NOMO-1 treated with DMSO at 0.1 percent for 48 hours (cell line): ENCODE results near the gene ADM5.
"Not testable (repeated sequence)": the region's sequence is repeated elsewhere in the genome, so short reads cannot be mapped to it uniquely, and the experiment has no call there.

Experiments
- DNase-seq: peaks from one replicate; lab custom pipeline; 2025; ENCODE audit not compliant: unreplicated experiment; lab: John Stamatoyannopoulos, UW

ADM5 gene

DNA sequence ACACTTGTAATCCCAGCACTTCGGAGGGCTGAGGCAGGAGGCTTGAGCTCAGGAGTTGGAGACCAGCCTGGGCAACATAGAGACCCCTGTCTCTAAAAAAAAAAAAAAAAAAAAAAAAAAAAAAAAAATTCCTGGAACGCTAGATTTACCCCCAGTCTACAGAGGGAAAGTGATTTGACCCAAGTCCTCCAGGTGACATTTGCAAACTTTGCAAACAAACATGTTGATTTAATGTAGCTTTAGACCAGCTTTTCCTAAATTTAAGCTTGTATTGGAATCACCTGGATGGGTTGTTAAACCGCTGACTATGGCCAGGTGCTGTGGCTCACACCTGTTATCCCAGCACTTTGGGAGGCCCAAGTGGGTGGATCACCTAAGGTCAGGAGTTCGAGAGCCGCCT is 10.0 kb downstream of the ADM5 start:
- DNase-seq = no peak

- no peak for DNase-seq
Observed at GRCh38 chr19:49700563-49700962, 11.2 kb downstream of the ADM5 start.

- no peak for DNase-seq
Observed at GRCh38 chr19:49701271-49701786, 11.9 kb downstream of the ADM5 start.

DNA sequence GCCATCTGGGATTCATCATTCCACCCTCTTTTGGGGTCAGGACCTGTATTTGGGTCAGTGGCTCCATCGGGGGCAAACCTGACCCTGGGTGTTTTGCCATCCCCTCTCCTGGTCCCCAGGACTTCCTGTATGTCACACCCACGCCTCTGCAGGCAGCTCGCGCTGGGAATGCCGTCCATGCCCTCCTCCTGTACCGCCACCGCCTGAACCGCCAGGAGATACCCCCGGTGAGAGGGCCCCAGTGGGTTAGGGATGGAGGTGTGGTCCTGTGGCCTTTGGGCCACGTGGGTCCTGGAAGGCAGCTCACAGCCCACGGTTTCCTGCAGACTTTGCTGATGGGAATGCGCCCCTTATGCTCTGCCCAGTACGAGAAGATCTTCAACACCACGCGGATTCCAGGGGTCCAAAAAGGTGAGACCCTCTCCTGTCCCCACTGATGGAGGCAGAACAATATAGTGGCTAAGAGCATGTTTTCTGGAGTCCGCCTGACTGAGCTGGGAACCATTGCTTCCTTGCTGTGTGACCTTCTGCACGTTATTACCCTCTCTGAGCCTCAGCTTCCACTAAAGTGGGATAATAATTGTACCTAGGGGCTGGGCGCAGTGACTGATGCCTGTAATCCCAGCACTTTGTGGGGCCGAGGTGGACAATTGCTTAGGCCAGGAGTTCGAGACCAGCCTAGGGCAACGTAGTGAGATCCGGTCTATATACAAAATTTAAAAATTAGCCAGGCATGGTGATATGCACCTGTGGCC is 15.7 kb downstream of the ADM5 start:
- no peak for DNase-seq

GRCh38 chr19:49705919-49706318 is 16.5 kb downstream of the ADM5 start:
- DNase-seq = no peak

DNA sequence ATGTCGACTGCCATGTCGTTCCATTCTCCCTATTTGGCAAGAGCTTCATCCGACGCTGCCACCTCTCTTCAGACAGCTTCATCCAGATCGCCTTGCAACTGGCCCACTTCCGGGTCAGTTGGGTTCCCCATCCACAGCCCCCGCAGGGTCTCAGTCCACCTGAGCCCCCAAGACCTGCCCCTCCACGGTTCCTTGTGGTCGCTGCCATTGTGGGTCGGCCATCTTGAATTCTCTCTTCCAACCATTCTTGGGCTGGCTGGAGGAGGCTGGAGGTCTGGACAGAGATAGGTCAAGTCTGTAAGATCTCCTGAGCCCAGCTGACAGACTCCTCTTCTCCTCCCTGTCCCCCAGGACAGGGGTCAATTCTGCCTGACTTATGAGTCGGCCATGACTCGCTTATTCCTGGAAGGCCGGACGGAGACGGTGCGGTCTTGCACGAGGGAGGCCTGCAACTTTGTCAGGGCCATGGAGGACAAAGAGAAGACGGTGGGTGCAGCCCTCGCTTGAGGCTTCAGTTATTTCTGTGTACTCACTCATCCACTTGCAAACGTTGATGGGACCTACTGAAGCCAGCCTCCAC is 21.1 kb downstream of the ADM5 start:
- DNase-seq = no peak

DNA sequence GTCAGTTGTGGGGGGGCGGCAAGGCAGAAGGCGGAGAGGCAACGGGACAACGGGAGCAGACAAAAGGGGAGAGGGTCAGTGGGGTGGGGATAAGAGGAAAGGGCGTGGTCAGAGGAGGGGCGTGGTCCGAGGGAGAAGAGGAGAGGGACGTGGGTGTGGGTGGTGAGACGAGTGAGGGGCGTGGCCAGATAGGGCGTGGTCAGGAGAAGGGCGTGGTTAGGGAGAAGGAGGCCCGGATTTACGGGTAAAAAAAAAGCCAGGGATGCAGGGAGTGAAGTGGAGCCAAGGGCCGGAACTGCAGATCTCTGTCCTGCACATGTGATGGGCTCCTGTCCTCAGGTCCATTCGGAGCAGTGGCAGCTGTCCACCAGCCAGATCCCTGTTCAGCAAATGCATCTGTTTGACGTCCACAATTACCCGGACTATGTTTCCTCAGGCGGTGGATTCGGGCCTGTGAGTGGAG is 23.0 kb downstream of the ADM5 start:
- DNase-seq = no peak

DNA sequence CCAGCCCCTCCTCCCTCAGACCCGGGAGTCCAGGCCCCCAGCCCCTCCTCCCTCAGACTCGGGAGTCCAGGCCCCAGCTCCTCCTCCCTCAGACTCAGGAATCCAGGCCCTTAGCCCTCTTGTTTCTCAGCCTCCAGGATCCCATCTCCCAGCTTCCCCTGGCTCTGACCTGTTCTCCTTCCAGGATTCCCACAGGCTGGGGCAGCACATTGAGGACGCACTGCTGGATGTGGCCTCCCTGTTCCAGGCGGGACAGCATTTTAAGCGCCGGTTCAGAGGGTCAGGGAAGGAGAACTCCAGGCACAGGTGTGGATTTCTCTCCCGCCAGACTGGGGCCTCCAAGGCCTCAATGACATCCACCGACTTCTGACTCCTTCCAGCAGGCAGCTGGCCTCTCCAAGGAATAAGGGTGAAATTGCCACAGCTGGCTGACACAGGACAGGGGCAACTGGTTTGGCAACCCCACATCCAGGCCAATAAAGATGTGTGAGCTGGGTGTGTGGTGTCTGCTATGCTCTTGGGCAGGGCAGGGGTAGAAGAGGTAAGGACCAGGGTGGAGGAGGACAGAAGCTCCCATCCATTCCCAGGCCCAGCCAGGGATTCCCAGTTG is 23.9 kb downstream of the ADM5 start:
- no peak for DNase-seq

DNA sequence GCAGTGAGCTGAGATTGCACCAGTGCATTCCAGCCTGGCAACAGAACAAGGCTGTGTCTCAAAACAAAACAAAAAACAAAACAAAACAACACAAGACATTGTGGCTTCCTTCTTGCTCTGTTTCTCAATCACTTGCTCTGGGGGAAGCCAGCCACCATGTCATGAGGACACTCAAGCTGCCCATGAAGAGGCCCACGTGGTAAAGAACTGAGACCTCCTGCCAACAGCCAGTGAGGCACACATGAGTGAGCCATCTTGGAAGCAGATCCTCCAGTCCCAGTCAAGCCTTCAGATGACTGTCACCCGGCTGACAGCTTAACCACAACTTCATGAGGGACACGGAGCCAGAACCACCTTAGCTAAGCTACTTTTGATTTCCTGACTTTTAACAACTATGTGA is 26.8 kb downstream of the ADM5 start:
- no peak for DNase-seq

GRCh38 chr19:49718511-49718910 is 29.1 kb downstream of the ADM5 start:
- no peak for DNase-seq

DNA sequence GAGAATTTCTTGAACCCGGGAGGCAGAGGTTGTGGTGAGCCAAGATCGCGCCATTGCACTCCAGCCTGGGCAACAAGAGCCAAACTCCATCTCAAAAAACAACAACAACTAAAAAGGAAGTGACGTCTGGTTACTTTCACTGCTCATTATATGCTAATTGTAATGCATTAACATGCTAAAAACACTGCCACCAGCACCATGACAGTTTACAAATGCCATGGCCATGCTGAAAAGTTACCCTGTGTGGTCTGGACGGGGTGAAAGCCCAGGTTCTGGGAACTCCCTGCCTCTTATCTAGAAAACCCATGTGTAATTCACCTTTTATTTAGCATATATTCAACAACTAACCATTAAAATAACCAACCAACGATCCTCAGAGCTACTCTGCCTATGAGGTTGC is 29.6 kb downstream of the ADM5 start:
- DNase-seq = no peak

DNA sequence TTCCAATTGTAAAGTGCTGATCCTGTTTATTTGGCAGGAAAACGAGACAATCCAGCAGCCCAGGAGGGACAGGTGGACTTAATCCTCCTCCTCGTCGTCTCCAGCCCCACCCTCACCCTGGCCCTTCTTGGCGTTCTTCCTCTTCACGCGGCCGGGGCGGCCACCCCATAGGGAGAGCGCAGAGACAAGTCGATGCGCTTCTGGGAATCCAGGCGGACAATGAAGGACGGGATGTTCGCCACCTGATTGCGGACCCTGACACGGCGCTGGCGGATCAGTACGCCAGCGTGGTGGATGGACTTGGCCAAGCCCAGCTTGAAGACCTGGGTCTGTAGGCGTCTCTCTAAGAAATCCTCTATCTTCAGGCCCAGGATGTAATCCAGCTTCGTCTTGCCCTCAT is 30.0 kb downstream of the ADM5 start:
- not testable (repeated sequence) for DNase-seq

GRCh38 chr19:49727217-49728030 is 38.0 kb downstream of the ADM5 start:
- DNase-seq = no peak

DNA sequence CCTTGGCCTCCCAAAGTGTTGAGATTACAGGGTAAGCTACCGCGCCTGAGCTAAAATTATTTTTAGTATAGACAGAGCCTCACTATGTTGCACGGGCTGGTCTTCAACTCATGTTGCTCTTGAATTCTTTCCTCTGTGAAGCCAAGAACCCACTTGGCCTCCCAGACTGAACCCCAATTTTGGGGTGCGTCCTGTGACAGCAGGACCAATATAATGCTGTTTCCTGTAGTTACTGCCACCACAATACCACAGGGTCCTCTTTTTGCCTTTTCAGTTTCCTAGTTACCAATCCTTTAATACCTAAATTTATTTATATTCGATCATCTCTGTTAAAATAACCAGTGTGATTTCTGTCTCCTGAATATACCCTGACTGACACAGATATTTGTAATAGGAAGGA is 40.8 kb downstream of the ADM5 start:
- DNase-seq = no peak

DNA sequence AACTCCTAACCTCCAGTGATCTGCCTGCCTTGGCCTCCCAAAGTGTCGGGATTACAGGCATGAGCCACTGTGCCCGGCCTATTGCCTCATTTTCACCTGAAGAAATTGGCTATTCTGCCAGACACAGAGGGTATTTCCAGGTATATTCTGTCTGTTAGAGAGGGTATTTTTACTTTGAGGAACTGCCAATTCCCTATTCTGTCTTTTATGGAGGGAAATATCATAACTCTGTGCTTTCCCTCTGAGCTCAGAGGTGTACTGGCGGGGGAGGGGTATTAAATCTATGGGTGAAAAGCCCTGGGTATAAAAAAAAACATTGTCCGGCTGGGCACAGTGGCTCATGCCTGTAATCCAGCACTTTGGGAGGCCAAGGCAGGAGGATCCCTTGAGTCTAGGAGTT is 48.9 kb downstream of the ADM5 start:
- DNase-seq = no peak

DNA sequence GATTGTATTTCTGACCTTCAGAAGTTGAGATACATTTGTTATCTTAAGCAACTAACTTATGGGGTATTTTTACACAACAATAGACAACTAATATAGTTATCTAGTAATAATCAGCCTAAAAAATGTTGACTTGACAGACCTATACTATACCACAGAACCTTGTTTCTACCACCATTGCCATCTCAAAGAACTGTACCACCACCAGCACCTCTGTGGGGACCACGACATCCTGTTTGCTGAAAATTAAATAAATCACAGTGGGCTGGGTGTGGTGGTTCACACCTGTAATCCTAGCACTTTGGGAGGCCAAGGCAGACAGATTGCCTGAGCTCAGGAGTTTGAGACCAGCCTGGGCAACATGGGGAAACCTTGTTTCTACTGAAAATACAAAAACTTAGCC is 49.7 kb downstream of the ADM5 start:
- no peak for DNase-seq

- no peak for DNase-seq
Observed at GRCh38 chr19:49739933-49740332, 50.5 kb downstream of the ADM5 start.
